CD4-positive, alpha-beta T cell treated with Interleukin-2 at 100 ng/mL for 4 hours (primary cell): ENCODE results near the gene TUBB4B.

Experiments used
- DNase-seq: peaks from one replicate; pipeline ENCODE4 v3.0.0-alpha.2; 2020; ENCODE audit warnings: low spot score

Gene TUBB4B

DNA sequence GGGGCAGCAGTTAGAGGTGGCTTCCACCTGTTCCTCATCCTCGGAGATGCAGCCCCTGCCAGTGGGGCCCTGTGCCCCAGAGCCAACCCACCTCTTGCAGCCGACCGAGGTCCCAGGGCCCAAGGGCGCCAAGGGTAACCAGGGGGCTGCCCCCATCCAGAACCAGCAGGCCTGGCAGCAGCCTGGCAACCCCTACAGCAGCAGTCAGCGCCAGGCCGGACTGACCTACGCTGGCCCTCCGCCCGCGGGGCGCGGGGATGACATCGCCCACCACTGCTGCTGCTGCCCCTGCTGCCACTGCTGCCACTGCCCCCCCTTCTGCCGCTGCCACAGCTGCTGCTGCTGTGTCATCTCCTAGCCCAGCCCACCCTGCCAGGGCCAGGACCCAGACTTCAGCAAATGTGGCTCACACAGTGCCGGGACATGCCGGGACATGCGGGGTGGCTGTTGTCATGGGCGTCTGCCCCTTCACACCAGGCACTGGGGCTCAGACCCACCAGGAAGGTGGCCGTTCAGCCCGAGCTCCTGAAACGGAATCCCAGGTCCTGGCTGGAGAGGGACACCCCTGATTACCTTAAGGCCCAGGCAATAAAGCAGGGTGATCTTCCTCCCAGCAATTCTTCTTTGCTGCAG is 15.3 kb upstream of the TUBB4B start:
- DNase-seq, result no peak

GRCh38 chr9:137226338-137227053 is 14.6 kb upstream of the TUBB4B start:
- DNase-seq, result no peak

GRCh38 chr9:137227054-137227852 is 13.8 kb upstream of the TUBB4B start, which contains the start of gene RNF224:
Gene RNF224 (plus strand): TSS chr9:137227502. CDS start chr9:137228336, 834 bp downstream.
- peak; percentile 82 for DNase-seq

DNA sequence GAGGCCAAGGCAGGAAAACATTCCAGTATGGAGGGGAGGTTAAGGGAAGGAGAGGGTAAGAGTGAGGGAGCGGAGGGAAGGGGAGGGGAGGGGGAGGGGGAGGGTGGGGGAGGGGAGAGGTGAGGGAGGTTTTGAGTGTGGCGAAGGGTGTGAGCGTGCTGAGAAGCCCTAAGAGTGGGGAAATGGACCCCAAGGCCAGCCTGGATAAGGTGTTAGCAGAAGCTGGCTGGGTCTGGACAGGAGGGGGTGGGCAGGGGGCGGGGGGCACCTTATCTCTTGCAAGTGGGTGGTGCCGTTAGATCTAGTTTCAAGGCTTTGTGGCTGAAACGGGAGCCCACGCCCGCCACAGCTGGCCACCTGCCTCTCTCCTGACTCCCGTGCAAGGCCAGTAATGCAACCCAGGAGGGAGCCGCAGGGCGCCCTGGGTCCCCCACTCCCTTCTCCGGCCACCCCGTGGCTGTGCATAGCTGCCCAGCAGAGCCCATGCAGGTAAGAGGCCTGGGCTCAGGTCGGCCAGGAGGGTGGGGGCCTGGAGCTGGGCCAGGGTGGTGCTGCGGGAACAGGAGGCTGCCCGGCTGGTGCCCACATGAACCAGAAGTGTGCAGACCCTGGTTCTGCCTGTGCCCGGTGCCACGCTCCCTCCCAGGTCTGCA is 13.1 kb upstream of the TUBB4B start:
- DNase-seq, result no peak

- DNase-seq, result no peak
These were observed 12.6 kb upstream of the TUBB4B start for GRCh38 chr9:137228506-137228967.

- no peak for DNase-seq
These were observed 11.9 kb upstream of the TUBB4B start for GRCh38 chr9:137228968-137229896.

DNA sequence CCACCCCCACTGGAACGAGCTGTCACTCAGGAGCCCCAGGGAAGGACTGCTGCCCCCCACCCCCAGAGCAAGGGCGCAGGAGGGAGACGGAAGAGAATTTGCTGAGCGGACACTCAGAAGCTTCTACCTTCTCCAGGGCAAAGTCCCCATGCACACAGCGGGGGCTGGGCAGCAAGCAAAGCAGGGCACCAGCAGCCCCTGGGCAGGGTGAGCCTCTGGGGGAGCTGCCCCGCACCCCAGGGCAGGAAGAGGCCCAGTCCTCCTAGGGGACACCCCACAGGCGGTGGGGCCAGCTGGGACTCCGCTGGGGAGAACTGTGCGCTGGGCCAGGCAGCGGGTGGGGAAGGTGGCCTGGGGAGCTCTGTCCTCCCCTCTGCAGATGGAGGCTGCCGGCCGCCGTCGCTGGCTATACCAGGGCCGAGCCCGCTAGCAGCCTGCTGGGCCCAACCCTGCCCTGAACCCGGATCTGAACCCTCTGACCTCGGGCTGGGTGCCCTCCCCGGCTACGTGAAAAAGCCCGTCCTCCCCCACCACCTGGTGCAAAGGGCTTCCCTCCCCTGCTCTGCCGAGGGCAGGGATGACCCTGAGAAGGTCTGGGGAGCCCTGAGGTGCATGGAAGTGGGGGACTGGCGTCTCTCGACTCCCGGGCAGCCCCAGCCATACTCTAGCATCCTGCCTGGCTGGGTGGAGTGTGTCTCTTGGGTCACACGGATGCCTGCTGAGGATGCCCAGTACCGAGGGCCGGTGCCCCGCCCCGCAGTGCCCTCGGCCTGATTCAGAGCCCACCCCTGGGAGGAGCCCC is 11.0 kb upstream of the TUBB4B start:
- DNase-seq, result no peak

DNA sequence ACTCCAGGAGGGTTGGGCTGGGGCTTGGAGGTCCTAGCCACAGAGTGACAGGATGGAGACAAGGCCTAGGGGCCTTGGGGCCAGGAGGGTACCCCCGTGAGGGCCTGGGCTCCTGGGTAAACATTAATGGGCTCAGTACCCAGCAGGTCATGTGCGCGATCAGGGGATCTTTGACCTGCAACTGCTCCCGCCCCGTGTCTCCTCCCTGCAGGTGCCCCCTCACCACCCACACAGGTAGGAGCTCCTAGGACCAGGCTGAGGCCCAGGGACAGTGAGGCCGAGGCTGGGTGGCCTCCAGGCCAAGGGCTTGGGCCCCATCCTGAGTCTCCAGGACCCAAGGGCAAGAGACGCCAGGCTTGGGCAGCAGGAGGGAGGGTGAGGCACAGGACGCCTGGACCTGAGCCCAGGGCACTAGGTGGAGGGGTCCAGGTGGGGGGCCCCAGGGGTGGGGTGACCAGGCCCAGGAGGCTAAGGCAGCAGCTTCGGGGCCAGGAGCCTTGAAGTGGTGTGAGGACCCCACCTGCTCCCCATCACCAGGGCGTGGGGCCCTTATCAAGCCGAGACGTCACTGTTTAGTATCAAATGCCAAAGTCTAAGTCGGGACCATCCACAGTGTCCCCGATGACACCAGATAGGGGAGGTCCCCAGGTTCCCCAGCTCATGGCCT is 10.2 kb upstream of the TUBB4B start, which contains the start of gene SLC34A3:
Gene SLC34A3, plus strand, starts transcription at position 197 of the 667 bp plus-strand sequence. CDS start 802 bp downstream, outside the sequence.
- DNase-seq, result no peak

DNA sequence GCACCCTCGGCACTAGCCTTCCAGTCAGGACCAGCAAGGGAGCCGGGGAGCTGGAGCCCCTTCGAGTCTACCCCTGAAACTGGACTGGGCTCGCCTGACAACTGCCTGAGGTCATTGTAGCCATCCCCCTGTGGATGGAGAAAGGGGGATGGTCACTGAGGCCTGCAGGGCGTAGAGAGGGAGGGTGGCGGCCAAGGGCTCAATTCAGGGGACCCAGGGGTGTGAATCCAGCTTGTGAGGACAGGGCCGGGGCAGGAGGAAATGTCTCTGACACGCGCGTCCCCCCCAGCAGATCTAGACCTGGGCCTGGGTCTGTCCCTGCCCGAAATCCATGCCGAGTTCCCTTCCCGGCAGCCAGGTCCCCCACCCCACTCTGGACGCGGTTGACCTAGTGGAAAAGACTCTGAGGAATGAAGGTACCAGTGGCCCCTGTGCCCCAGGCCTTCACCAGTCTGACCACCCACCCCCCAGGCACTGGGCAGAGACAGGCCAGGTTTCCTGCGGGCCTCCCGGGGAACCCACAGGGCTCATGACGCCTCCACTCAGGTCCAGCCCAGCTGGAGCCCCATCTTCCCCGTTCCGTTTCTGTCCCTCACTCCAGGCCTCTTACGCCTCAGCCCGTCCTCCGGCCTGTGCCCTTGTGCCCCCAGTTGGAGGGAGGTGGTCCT is 9.6 kb upstream of the TUBB4B start:
- no peak for DNase-seq

- no peak for DNase-seq
These were observed 9.0 kb upstream of the TUBB4B start for GRCh38 chr9:137232101-137232500.

- DNase-seq, result no peak
These were observed 8.6 kb upstream of the TUBB4B start for GRCh38 chr9:137232510-137232909.

DNA sequence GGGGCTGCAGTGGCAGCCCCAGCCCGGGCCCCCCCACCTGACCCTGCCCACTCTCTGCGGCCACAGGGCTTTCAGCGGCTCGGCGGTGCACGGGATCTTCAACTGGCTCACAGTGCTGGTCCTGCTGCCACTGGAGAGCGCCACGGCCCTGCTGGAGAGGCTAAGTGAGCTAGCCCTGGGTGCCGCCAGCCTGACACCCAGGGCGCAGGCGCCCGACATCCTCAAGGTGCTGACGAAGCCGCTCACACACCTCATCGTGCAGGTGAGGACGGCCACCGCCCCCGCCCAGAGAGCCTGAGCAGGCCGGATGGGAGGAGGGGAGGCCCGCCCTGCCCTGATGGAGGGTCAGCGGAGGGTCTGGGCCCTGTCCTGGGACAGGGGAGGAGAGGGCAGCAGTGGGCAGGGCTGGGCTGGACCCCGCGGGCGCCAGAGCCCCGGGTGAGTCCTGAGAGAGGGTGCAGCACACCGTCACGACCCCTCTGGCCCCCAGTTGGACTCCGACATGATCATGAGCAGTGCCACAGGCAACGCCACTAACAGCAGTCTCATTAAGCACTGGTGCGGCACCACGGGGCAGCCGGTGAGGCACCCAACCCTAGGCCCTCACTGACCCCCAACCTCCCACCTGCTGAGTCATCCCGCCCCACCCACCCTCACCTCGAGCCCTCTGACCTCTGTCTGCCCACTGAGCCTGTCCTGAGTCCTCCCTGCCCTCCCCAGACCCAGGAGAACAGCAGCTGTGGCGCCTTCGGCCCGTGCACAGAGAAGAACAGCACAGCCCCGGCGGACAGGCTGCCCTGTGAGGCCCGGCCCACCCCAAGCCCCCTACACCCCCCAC is 7.7 kb upstream of the TUBB4B start:
- DNase-seq, result no peak

GRCh38 chr9:137234055-137234697 is 6.9 kb upstream of the TUBB4B start:
- no peak for DNase-seq

GRCh38 chr9:137234758-137235423 is 6.2 kb upstream of the TUBB4B start:
- no peak for DNase-seq

DNA sequence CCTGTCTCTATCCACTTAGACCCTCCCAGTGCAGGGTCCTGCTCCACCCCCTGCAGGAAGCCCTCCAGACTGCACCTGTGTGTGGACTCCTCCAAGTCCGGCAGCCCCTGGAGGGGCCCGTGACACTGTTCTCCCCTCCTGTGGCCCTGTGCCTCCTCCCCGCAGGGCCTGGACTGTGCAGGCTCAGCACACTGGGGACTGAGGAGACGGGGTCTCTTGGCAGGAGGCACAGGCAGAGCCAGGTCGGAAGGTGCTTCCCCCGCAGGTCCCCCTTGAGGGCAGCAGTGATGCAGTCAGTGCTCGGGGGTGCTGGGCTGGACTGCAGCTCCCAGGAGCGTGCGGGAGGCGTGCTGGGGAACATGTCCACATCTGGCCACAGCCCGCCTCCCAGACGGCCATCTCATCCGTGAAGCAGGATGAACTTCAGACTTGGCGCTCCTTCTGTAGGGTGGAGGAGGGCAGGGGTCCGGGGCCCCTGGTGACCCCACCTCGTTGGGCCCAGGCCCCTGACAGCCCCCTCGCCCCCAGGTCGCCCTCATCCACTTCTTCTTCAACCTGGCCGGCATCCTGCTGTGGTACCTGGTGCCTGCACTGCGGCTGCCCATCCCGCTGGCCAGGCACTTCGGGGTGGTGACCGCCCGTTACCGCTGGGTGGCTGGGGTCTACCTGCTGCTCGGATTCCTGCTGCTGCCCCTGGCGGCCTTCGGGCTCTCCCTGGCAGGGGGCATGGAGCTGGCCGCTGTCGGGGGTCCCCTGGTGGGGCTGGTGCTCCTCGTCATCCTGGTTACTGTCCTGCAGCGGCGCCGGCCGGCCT is 5.5 kb upstream of the TUBB4B start:
- no peak for DNase-seq
